ENCODE results near the gene ANKH.

- TF ChIP-seq CTCF (IDR thresholded peaks at IDR 0.05) (no peak), POLR2A (IDR thresholded peaks at IDR 0.05) (no peak), POLR2AphosphoS5 (IDR thresholded peaks at IDR 0.05) (no peak)
These were observed 19.3 kb upstream of the ANKH start for GRCh38 chr5:14890846-14891245.

Measured in prostate gland (tissue), 2 donors.